HCT116 (cell line): ENCODE data around the gene RALB. TPM values are rescaled to one million over a fixed set of nuclear protein-coding genes. Genes with fewer than 3 reads are reported as not detected.

Experiments used
- ATAC-seq: fragments of 200-7000 bp; cut with Tn5 transposase; 2 replicates; pipeline ENCODE4 v1.9.1; 2020; ENCODE audit warnings: mild to moderate bottlenecking, moderate library complexity
- BruUV-seq: library from RNA; stranded (reverse); fragments of 400-500 nt; replicated peaks from 2 replicates; lab custom pipeline; 2021; lab: Mats Ljungman, UMichigan
- CTCF ChIA-PET: fragments of 300-600 bp; sonication (Branson Sonifier 250); formaldehyde crosslinking; loops from one replicate; lab custom pipeline; 2021; ENCODE audit warnings: antibody characterized with exemption; lab: Charles Lee
- POLR2A ChIA-PET: fragments of 300-600, 350-600 bp; sonication (Branson Sonifier 250); formaldehyde crosslinking; loops from one replicate; lab custom pipeline; 2021; ENCODE audit warnings: antibody characterized with exemption; lab: Charles Lee
- RAD21 ChIA-PET, 2 experiments: fragments of 300-600 bp; sonication (Branson Sonifier 250); formaldehyde crosslinking; loops; one replicate each; lab custom pipeline; 2023; ENCODE audit warnings: low total read pairs in 2 of 2; ENCODE audit not compliant: uncharacterized antibody in 2 of 2, unreplicated experiment in 2 of 2, low non-redundant PET in 1 of 2; lab: Charles Lee
- DNase-seq: peaks from one replicate; pipeline ENCODE4 v3.0.0-alpha.2; 2010; ENCODE audit warnings: low read depth, low spot score
- H2AFZ ChIP-seq: fragments of 200-600 bp; shearing (Covaris generic), sonication (generic); 2 replicates; pipeline ENCODE4 v1.6.1; 2017; ENCODE audit warnings: low read depth, mixed run types, mixed read lengths, antibody characterized with exemption, low read length; ENCODE audit not compliant: poor library complexity, severe bottlenecking
- H3K27ac ChIP-seq: 2 replicates; pipeline ENCODE4 v1.5.1; 2012; ENCODE audit warnings: low read depth, low read length
- H3K27me3 ChIP-seq: fragments of 200-600 bp; sonication (generic); 2 replicates; pipeline ENCODE4 v1.6.1; 2016; ENCODE audit warnings: mixed run types, low read length, mixed read lengths; ENCODE audit not compliant: insufficient read depth
- H3K36me3 ChIP-seq, 2 experiments: fragments of 200-500 bp in 1 of 2; fragments of 200-600 bp in 1 of 2; sonication (Bioruptor generic) in 1 of 2; sonication (generic) in 1 of 2; 2 replicates each; pipeline versions ENCODE4 v1.5.1 to v1.6.1; 2014 to 2016; ENCODE audit warnings: low read length in 2 of 2, inconsistent platforms in 1 of 2, mixed read lengths in 1 of 2, mixed run types in 1 of 2; ENCODE audit not compliant: insufficient read depth in 2 of 2, control insufficient read depth in 1 of 2
- H3K4me1 ChIP-seq, 2 experiments: fragments of 200-600 bp in 1 of 2; sonication (generic) in 1 of 2; 2 replicates each; pipeline versions ENCODE4 v1.5.1 to v1.6.1; 2012 to 2017; ENCODE audit warnings: low read length in 2 of 2, inconsistent platforms in 1 of 2, mild to moderate bottlenecking in 1 of 2, mixed read lengths in 1 of 2, mixed run types in 1 of 2, moderate library complexity in 1 of 2; ENCODE audit not compliant: insufficient read depth in 2 of 2, control insufficient read depth in 1 of 2
- H3K4me2 ChIP-seq: fragments of 200-600 bp; sonication (generic); 2 replicates; pipeline ENCODE4 v1.6.1; 2017; ENCODE audit warnings: mixed run types, low read length, mixed read lengths
- H3K4me3 ChIP-seq, 2 experiments: fragments of 200-600 bp in 1 of 2; sonication (generic) in 1 of 2; replicated peaks in 1 of 2; 2 replicates each; pipeline ENCODE4 v1.5.1; 2011 to 2016; ENCODE audit warnings: low read length in 2 of 2, control low read depth in 1 of 2, low read depth in 1 of 2, mild to moderate bottlenecking in 1 of 2, mixed read lengths in 1 of 2, mixed run types in 1 of 2
- H3K79me2 ChIP-seq: fragments of 200-600 bp; sonication (generic); 2 replicates; pipeline ENCODE4 v1.6.1; 2017; ENCODE audit warnings: mild to moderate bottlenecking, mixed run types, low read length, moderate library complexity, mixed read lengths; ENCODE audit not compliant: insufficient read depth
- H3K9ac ChIP-seq: fragments of 200-600 bp; sonication (generic); 2 replicates; pipeline ENCODE4 v1.6.1; 2016; ENCODE audit warnings: low read length, mixed read lengths
- H3K9me2 ChIP-seq: fragments of 200-600 bp; sonication (generic), shearing (Covaris generic); 2 replicates; pipeline ENCODE4 v1.6.1; 2017; ENCODE audit warnings: mixed run types, mild to moderate bottlenecking, moderate library complexity; ENCODE audit not compliant: insufficient read depth
- H3K9me3 ChIP-seq, 2 experiments: fragments of 200-500 bp in 1 of 2; fragments of 200-600 bp in 1 of 2; sonication (Bioruptor generic) in 1 of 2; sonication (generic) in 1 of 2; 2 replicates each; pipeline ENCODE4 v1.6.1; 2014 to 2017; ENCODE audit warnings: low read length in 2 of 2, mixed read lengths in 2 of 2, inconsistent platforms in 1 of 2, low read depth in 1 of 2, mild to moderate bottlenecking in 1 of 2, mixed run types in 1 of 2, moderate library complexity in 1 of 2; ENCODE audit not compliant: control insufficient read depth in 1 of 2, insufficient read depth in 1 of 2
- H4K20me1 ChIP-seq: fragments of 200-600 bp; sonication (generic), shearing (Covaris generic); 2 replicates; pipeline ENCODE4 v1.6.1; 2017; ENCODE audit warnings: mixed run types, mild to moderate bottlenecking, moderate library complexity; ENCODE audit not compliant: insufficient read depth
- EZH2phosphoT487 ChIP-seq: fragments of 200-600 bp; IDR thresholded peaks from 2 replicates; pipeline ENCODE4 v1.6.1; 2018; ENCODE audit warnings: antibody characterized with exemption, borderline replicate concordance
- POLR2AphosphoS5 ChIP-seq: IDR thresholded peaks from 2 replicates; pipeline ENCODE4 v1.6.1; 2011; ENCODE audit warnings: mild to moderate bottlenecking, low read depth, low read length, moderate library complexity
- SIN3A ChIP-seq: IDR thresholded peaks from 2 replicates; pipeline ENCODE4 v1.6.1; 2012; ENCODE audit warnings: low read depth
- SP1 ChIP-seq: IDR thresholded peaks from 2 replicates; pipeline ENCODE4 v1.6.1; 2012; ENCODE audit warnings: low read depth
- intact Hi-C: fragments of 100-400 bp; cut with micrococcal nuclease; formaldehyde crosslinking; loops from 2 replicates; pipeline ENCODE4 v1.10.0; 2022
- total RNA-seq: library from RNA; stranded (reverse); gene quantifications from one replicate; pipeline ENCODE4 v1.2.1, GENCODE V29; 2021; ENCODE audit not compliant: unreplicated experiment
- TF ChIP-seq, protein P1 (sequence below): IDR thresholded peaks from 2 replicates; pipeline ENCODE4 v1.6.1; 2012; ENCODE audit warnings: low read depth

Gene RALB
- total RNA-seq, 1 experiment from 2014 or later, result 42.8 TPM

DNA sequence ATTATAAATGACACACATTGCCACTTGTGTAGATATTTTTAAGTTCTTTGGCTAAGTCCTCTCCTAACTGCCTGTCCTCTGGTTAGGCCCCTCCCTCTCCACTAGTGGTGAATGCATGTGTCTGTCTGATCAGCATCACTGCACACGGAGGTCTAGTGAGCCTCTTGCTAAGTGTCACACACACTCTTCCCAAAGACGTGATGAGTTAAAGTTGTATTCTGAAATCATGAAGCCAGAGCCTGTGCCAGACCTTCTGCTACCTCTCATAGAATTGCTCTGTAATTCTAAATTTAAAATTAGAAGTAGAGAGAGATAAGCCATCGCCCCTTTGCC is 41.3 kb downstream of the RALB start:
- TF ChIP-seq POLR2AphosphoS5 (no peak), SIN3A (no peak), SP1 (no peak), EZH2phosphoT487 (no peak)
- Histone ChIP-seq H3K4me1 (peaks cover 0 to 16% of the 10 kb centered on the region in 2 experiments; a peak in 2 of 4 replicates), H3K27me3 (no peaks in the 10 kb centered on the region), H4K20me1 (no peaks in the 10 kb centered on the region), H3K9me3 (no peaks in the 10 kb centered on the region), H3K27ac (no peak overlapping the region), H3K36me3 (peaks cover 4 to 11% of the 10 kb centered on the region in 2 experiments; a peak in 2 of 4 replicates), H3K9me2 (no peaks in the 10 kb centered on the region), H3K4me2 (no peak overlapping the region), H3K4me3 (no peak overlapping the region), H3K79me2 (no peaks in the 10 kb centered on the region), H3K9ac (no peak overlapping the region), H2AFZ (no peak overlapping the region)
- intact Hi-C loops, result no loop called here
- no TSS peak for BruUV-seq
- ChIA-PET CTCF (interaction anchor here (1.4 kb wide), 1 partner anchor 19 kb away, joined by 3 read pairs; no protein-coding TSS in a partner anchor), POLR2A (no interaction called here), RAD21 (no interaction called here)
- ATAC-seq (no peak), DNase-seq (no peak)

DNA sequence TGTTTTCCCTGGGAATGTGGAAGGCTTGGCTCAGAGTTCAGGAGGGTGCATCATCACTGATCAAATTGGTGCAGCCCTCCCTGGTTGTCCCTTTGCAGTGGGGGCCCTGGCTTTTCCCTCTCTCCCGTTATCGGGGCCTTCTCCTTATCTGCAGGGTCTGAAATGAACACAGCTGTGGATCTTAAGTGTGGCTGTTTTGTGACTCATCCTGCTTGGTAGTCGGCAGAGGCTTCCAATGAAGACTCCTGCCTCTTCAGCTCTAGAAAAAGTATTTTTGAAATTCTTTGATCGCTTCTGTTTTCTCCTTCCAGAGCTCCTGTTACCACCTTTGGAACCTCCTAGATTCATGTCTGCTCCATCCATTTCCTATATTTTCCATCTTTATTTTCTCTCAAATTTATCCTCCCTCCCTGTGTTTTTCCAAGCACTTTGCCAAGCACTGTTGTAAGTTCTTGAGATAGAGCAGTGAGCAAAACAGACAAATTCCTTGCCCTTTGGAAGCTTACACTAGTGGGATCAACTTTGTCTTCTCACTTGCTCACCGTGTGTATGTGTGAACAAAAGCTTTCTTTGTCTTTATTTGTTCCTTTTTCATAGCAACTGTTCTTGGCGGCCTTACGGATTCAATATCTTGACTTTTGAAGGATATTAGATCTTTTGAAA is 45.7 kb downstream of the RALB start:
- intact Hi-C loops, result no loop called here
- Histone ChIP-seq H3K27me3 (no peaks in the 10 kb centered on the region), H4K20me1 (no peaks in the 10 kb centered on the region), H3K9me2 (no peaks in the 10 kb centered on the region), H3K4me1 (no peaks in the 10 kb centered on the region), H3K9me3 (no peaks in the 10 kb centered on the region), H3K4me3 (no peak overlapping the region), H3K4me2 (no peak overlapping the region), H3K27ac (no peak overlapping the region), H3K79me2 (no peaks in the 10 kb centered on the region), H3K9ac (no peak overlapping the region), H3K36me3 (peaks cover 6 to 7% of the 10 kb centered on the region in 2 experiments; a peak in 2 of 4 replicates), H2AFZ (no peak overlapping the region)
- ChIA-PET CTCF (interaction anchor here (1.1 to 3.3 kb wide), 2 partner anchors 14 to 15 kb away, joined by 3 to 10 read pairs; no protein-coding TSS in a partner anchor), POLR2A (no interaction called here), RAD21 (no interaction called here)
- no TSS peak for BruUV-seq
- ATAC-seq (no peak), DNase-seq (no peak)
- TF ChIP-seq, protein P1, sequence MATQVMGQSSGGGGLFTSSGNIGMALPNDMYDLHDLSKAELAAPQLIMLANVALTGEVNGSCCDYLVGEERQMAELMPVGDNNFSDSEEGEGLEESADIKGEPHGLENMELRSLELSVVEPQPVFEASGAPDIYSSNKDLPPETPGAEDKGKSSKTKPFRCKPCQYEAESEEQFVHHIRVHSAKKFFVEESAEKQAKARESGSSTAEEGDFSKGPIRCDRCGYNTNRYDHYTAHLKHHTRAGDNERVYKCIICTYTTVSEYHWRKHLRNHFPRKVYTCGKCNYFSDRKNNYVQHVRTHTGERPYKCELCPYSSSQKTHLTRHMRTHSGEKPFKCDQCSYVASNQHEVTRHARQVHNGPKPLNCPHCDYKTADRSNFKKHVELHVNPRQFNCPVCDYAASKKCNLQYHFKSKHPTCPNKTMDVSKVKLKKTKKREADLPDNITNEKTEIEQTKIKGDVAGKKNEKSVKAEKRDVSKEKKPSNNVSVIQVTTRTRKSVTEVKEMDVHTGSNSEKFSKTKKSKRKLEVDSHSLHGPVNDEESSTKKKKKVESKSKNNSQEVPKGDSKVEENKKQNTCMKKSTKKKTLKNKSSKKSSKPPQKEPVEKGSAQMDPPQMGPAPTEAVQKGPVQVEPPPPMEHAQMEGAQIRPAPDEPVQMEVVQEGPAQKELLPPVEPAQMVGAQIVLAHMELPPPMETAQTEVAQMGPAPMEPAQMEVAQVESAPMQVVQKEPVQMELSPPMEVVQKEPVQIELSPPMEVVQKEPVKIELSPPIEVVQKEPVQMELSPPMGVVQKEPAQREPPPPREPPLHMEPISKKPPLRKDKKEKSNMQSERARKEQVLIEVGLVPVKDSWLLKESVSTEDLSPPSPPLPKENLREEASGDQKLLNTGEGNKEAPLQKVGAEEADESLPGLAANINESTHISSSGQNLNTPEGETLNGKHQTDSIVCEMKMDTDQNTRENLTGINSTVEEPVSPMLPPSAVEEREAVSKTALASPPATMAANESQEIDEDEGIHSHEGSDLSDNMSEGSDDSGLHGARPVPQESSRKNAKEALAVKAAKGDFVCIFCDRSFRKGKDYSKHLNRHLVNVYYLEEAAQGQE, result no peak
